SK-N-SH (cell line): Measurements from ENCODE around the gene PNPLA8.

Experiments used
- CTCF ChIP-seq: fragments of 200-600 bp; sonication (generic); IDR thresholded peaks from 2 replicates; pipeline ENCODE4 v1.6.1; 2017; ENCODE audit warnings: antibody characterized with exemption, mild to moderate bottlenecking, moderate library complexity
- POLR2AphosphoS5 ChIP-seq: IDR thresholded peaks from 2 replicates; pipeline ENCODE4 v1.6.1; 2012; ENCODE audit warnings: low read depth, low read length

GRCh38 chr7:108511939-108512338 is 14.0 kb downstream of the PNPLA8 start:
- no peak for TF ChIP-seq CTCF
- TF ChIP-seq POLR2AphosphoS5, result no peak
